NCI-H748 (cell line): ENCODE data around the gene ERVK3-1.
"Not testable (repeated sequence)": the region's sequence is repeated elsewhere in the genome, so short reads cannot be mapped to it uniquely, and the experiment has no call there.

Experiments used
- DNase-seq: peaks from one replicate; lab custom pipeline; 2025; ENCODE audit not compliant: unreplicated experiment; lab: John Stamatoyannopoulos, UW

Gene ERVK3-1

DNA sequence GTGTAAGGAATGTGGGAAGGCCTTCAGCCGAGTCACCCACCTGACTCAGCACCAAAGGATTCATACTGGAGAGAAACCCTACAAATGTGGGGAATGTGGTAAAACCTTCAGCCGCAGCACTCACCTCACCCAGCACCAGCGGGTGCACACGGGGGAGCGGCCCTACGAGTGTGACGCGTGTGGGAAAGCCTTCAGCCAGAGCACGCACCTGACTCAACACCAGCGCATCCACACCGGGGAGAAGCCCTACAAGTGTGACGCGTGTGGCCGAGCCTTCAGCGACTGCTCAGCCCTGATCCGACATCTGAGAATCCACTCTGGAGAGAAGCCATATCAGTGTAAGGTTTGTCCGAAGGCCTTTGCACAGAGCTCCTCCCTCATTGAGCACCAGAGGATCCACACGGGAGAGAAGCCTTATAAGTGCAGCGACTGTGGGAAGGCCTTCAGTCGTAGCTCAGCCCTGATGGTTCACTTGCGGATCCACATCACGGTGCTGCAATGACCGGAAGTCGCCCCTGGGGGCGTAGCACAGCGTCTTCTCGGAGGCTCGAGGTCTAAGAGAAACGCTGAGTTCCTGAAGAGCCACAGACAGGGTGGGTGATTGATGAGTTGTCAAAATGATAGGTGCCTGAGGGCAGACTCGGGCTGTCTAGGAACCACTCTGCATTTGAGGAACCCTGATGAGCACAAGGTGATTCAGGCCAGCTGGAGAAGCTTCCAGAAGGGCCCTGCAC, 33.8 kb downstream of the ERVK3-1 start:
- no peak for DNase-seq

- DNase-seq, result no peak
Observed at GRCh38 chr19:58345558-58345957, 40.4 kb downstream of the ERVK3-1 start.

DNA sequence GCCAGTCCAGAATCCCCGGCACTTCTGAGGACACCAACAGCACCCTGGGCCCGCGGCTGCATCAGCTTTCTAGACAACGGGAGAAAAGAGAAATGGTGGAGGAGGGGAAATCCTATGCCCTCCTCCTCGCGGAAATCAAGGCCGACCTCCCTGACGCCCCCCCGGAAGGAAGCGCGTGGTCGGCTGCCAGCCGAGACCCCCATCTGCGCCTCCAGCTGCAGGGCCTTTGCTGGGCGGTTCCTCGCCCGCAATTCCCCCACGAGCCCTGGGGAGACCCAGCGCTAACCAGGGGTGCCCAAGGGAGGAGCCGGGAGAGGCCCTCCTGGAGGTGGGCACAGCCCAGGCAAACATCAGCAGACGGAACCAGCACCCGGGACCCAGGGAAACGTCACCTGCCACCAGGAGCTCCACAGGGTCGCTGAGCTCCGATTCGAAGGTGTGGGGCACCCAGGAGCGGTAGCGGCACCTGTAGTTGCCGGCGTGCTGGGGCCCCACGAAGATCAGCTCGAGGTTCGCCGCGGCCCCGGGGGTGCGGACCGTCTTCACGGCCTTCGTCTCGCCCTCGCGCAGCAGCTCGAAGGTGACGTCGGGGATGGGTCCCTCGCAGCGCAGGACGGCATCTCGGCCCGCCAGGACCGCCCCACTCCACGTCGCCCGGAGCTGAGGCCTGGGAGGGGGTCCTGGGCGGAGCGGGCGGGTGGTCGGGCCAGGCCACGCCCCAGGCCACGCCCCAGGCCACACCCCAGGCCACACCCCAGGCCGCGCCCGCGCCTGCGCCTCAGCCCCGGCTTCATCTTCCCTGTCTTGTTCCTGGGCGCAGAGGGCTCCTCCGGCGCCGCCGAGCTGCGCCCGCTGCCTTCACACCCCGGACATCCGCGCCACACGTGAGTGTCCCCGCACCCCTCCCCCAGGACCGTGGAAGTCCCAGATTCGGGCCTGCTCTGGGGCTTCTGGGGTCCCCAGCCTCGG, 42.1 kb downstream of the ERVK3-1 start:
- peak; percentile 82 for DNase-seq

- DNase-seq, result not testable (repeated sequence)
Observed at GRCh38 chr19:58348080-58348479, 42.9 kb downstream of the ERVK3-1 start.

- DNase-seq, result no peak
Observed at GRCh38 chr19:58349590-58349989, 44.4 kb downstream of the ERVK3-1 start.

DNA sequence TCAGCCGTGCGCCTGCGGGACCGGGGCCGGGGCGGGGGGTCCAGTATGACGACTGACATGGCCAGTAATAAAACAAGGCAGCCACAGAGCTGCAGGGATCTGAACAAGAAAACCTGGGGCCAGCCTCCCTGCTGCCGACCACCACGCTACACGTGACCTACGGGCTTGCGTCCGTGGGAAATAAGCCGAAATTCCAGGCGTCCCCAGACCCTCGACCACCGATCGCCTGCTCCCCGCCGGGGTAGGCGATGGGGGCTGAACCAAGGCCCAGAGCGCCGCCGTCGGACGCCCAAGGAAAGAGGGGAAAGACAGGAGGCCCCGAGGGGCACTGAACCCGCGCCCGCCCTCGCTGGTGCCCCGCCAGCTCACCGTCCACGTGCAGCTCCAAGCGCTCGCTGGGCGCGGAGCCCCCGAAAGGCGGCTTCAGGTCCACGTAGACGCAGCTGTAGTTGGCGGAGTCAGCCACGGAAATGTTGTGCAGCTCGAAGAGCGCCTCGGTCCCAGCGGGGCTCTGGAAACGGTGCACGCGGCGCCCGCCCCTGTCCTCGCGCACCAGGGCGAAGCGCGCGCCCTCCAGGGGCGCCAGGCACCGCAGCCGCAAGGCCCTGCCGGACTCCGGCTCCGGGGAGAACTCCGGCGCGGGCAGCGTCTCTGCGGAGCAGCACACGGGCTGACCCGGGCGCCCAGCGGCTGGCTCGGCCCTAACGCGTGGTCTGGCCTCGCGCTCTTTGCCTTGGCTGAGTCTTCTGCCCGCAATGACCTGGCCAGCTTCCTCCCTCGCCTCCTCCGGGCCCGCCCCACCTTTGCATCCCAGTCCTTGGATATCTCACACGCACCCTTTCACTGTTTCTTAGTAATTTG, 45.1 kb downstream of the ERVK3-1 start:
- no peak for DNase-seq

DNA sequence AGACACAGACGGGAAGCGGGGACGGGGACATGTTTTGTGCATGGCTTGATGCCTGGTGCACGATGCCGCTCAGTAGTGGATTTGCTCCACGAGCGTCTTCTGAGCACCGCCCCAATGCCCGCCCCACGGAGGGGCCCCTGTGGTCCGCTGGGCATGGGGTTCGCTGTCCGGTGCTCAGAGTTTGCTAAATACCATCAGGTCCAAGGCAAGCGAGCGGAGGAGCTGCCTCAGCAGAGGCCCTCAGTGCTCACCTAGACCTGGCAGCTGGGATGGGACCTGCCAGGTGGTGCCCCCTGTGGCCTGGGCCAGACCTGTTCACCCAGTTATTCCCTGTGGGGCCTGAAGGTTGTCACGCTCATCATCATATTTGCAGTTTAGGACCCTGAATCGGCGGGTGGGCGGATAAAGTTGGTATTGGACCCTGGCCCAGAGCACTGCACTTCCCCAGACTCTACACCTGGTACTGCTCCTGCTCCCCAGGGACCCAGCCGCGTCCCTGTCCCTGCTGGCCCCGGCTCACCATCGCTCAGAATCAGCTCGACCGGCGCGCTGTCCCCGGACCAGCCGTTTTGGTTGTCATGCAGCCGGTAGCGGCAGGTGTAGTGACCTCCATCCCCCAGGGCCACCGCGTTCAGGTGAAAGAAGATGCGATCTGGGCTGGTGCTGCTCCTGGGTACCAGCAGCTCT, 45.8 kb downstream of the ERVK3-1 start:
- no peak for DNase-seq

DNA sequence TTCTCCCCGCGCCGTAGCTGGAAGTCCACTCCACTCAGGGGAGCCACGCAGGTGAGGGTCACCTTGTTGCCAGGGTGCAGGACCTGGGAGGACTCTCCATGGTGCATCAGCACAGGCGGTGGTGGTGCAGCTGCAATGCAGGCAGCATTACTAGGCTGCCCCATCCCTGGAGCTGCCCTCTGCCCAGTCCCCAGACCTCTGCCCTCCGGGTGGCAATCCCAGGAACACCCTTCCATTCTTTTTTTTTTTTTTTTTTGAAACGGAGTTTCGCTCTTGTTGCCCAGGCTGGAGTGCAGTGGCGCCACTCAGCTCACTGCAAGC, 46.3 kb downstream of the ERVK3-1 start:
- no peak for DNase-seq

DNA sequence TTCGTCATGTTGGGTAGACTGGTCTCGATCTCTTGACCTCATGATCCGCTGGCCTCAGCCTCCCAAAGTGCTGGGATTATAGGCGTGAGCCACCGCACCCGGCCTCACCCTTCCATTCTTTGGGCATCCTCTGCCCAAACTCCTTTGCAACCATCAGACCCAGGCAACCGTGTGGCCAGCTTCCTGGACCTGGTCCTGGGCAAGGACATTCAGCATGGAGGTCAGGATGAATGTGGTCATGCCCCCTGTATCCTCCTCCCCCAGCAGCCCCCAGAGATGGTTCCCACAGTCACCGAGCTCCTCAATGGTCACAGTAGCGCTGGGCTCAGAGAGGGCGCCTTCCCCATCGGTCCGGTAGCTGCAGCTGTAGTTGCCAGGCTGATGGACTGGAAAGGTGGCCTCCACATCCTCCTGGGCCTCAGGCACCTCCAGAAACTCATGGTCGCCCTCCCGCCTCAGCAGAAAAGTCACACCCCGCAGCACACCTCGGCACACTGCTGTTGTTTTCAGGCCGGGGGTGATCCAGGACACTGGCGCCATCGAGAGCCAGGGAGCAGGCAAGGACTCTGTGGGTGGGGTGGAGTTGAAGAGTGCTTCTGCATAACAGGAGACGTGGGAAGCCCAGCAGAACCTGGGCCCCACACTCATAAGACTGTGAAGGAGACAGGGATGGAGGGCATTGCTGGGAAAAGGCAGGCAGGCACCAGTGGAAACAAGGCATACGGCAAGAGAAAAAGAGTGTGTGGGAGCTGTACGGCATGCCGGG, 47.0 kb downstream of the ERVK3-1 start:
- DNase-seq, result no peak

DNA sequence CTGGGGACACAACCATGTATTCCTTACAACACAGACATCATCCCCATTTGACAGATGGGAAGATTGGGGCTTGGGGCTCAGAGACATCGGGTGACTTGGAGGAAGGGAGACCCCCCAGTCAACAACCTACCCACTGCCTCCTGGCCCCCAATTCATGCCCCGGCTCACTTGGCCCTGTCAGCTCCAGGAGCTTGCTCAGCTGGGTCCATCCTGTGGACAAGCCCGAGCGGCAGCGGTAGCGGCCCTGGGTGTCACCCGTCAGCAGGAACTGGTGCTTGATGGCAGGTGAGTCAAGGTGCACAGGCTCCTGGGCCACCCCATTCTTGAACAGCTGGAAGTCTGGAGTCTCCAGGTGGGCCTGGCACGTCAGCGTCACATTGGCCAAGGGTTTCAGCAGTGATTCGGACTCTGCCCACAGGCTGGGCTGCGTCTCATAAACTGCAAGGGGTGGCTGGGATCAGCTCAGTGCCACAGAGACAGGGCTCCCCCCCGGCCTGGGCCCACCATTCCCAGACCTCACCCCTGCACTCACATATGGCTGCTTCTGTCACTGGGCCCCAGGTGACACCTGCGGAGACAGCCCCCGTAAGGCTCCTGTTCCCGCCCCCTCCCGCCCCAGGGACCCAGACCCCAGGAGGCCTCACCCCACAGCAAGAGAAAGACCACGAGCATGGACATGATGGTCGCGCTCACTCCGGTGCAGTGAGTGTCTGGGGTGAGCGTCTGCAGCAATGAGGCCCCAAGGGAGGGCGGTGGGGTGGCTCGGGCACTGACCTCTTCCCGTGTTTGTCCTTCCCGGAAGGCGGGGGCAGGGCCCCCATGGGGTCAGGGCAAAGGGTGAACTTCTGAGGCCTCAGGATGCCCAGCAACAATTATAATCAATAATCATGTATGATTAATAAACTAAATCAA, 47.8 kb downstream of the ERVK3-1 start, which contains the start of gene A1BG:
Gene A1BG, minus strand, starts transcription at position 733 of the 912 bp plus-strand sequence. Its CDS starts 55 bp downstream, at position 678.
- no peak for DNase-seq

DNA sequence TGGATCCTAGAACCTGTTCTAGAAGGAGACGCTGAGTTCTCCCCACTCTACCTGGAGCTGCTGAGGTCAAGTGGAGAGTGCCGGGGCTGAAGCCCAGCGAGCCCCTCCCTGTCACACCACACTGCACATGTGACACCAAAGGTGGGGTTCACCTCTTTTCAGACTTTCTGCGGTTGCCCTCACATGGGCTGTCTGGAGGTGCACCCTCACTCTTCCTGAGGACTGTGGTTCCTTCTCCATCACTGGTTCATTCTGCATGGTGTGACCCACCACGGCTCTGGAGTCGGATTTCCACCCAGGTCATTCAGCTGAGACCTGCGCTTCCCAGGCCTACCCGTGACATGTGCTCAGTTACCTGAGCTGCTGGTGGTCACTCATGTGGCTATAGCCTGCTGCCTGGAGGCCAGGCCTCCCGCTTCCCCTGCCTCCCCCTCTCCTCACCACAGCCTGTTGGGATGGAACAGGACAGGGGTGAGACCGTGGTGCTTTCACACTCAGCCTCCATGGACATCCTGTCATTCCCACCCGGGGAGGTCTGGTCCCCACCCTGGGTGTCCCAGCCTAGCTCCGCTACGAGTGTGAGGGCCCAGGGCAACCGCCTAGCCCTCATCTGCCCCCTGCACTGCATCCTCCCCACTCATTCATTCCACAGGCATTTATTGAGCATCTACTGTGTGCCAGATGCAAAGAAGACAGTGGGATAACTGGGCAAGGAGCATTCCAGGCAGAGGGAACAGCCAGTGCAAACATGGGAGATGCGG, 48.7 kb downstream of the ERVK3-1 start:
- DNase-seq, result no peak

DNA sequence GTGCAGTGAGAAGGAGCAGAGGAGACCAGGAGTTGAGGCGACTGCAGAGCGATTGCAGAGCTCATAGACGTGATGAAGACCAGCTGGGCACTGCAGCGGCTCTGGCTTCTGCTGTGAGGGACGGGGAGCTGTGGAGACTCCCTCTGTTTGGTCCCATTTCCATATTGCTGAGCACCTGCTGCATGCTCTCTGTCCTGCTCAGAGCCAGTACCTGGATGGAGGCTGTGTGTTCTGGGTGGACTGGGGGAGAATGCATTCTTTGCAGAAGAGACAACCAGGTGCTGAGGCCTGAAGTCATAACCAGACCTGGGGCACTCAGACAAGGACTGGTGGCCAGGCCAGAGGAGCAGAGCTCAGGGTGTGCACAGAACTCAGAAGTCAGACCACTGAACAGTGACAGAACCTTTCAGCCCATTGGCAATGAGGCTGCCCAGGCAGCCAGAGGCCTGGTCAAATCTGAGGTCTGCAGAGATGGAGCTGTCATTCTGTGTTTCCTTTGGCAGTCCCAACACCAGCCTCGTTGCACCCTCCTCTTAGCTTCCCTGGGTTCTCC, 49.4 kb downstream of the ERVK3-1 start:
- no peak for DNase-seq

DNA sequence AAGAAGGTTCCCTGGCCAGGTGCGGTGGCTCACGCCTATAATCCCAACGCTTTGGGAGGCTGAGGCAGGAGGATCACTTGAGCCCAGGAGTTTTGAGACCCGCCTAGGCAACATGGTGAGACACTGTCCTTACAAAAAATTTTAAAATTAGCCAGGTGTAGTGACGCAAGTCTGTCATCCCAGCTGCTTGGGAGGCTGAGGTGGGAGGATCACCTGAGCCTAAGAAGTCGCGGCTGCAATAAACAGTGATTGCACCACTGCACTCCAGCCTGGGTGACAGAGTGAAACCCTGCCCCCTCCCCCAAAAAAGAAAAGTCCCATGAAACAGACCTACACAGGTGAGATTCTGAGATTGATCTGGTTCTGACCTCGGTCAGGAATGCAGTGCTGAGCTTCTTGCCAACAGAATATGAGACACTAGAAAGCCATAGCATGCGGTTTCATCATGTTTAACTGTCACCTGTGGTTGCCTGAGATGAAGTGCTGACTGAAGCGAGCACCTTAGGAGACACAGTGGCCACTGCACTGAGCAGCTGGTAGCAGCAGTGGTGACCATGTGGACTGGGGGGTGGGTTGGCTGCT, 50.1 kb downstream of the ERVK3-1 start:
- DNase-seq, result no peak

DNA sequence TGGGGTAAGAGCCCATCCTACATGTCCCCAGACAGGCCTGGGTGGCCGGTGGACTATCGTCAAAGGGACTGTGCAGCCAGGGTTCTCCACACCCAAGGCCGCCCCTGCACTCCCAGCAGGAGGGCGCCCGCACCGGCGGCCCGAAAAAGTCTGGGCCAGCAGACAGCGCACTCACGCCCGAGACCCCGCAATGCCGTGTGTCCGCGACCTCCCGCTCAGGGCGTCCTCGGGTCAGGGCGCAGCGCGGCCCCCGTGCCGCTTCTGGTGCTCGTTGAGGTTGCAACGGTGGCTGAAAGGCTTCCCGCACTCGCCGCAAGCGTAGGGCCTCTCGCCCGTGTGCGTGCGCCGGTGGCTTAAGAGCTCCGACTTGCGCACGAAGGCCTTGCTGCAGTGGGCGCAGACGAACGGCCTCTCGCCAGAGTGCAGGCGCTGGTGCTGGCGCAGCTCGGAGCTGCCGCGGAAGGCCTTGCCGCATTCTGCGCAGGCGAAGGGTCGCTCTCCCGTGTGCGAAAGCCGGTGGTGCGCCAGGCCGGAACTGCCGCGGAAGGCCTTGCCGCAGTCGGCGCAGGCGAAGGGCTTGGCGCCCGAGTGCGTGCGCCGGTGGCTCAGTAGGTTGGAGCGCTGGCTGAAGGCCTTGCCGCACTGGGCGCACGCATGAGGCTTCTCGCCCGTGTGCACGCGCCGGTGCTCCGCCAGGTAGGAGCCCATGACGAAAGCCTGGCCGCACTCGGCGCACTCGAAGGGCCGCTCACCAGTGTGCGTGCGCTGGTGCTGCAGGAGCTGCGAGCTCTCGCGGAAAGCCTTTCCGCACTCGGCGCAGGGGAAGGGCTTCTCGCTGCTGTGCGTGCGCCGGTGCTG, 51.0 kb downstream of the ERVK3-1 start:
- DNase-seq, result no peak

DNA sequence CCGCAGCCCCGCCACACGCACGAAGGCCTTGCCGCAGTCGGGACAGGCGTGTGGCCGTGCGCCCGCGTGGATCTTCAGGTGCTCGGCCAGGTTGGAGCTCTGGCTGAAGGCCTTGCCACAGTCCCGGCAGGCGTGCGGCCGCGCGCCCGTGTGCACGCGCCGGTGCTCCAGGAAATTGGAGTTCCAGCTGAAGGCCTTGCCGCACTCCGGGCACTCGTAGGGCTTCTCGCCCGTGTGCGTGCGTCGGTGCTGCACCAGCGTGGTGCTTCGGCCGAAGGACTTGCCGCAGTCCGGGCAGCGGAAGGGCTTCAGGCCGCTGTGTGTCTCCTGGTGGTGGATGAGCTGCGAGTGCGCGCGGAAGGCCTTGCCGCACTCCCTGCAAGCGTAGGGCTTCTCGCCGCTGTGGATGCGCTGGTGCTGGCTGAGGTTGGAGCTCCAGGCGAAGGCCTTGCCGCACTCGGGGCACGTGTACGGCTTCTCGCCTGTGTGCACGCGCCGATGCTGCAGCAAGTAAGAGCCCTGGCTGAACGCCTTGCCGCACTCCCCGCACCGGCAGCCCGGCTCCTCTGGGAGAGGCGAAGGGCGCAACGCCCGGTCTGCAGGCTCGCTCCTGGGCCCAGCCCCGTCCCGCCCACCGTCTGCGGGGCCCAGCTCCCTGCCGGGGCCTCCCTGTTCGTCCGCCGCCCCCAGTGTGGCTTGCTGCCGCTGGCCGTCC, 51.7 kb downstream of the ERVK3-1 start:
- no peak for DNase-seq
